Mesodermal cell (in vitro differentiated cells): Measurements from ENCODE around the gene MEN1.
A peak's percentile ranks its signal among the peaks of the same experiment; 100 is the strongest.

ENCODE experiments used
- H3K27ac ChIP-seq: 2 replicates; pipeline ENCODE4 v1.7.0; 2013; ENCODE audit warnings: mild to moderate bottlenecking, low read depth, low read length, moderate library complexity; ENCODE audit not compliant: severe bottlenecking
- H3K36me3 ChIP-seq: 2 replicates; pipeline ENCODE4 v1.7.1; 2013; ENCODE audit warnings: mild to moderate bottlenecking, low read length, moderate library complexity; ENCODE audit not compliant: control insufficient read depth, insufficient read depth
- H3K4me1 ChIP-seq: one replicate; pipeline ENCODE4 v1.7.1; 2013; ENCODE audit warnings: mild to moderate bottlenecking, low read length; ENCODE audit not compliant: insufficient read depth, control insufficient read depth, poor library complexity, severe bottlenecking
- H3K4me3 ChIP-seq: 2 replicates; pipeline ENCODE4 v1.7.0; 2013; ENCODE audit warnings: low read length, control low read depth, mild to moderate bottlenecking; ENCODE audit not compliant: insufficient read depth, poor library complexity, severe bottlenecking; ENCODE audit errors: extremely low read depth
- H3K9me3 ChIP-seq: 2 replicates; pipeline ENCODE4 v1.7.1; 2013; ENCODE audit warnings: mild to moderate bottlenecking, low read length, moderate library complexity; ENCODE audit not compliant: control insufficient read depth
- WGBS, 2 experiments: methylation state at CpG; one replicate each; pipeline ENCODE4 v1.1.5; 2013; ENCODE audit warnings: missing lambda C conversion rate in 2 of 2; ENCODE audit not compliant: insufficient coverage in 2 of 2; 5-methylcytosine and 5-hydroxymethylcytosine counted together

Gene MEN1

DNA sequence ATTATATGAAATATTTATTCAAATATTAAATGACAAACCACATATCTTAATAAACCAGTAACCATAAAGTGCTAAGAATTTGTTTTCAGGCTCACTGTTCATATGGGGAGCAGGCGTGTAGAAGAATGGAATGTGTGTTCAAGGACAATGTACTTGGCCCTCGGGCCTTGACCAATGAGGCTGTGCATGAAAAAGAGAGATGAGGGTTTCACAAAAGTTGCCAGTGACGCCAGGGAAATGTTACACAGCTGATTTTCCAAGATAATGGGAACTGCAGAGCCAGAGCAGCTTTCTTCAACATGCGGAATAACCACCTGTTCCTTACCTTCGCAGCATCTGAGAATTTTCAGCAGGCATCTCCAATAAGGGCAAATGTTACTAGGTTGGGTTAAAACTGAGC, 36.2 kb downstream of the MEN1 start:
- no peak overlapping the region for H3K27ac ChIP-seq
- H3K36me3 ChIP-seq, result peaks cover 83% of the 10 kb centered on the region
- H3K9me3 ChIP-seq, result no peaks in the 10 kb centered on the region
- WGBS, 2 experiments, result 95 to 100% methylated on average over 5 of the region's 5 CpGs
- H3K4me1 ChIP-seq, result peaks cover 15% of the 10 kb centered on the region
- no peak overlapping the region for H3K4me3 ChIP-seq

- peaks cover 16% of the 10 kb centered on the region for H3K4me1 ChIP-seq
- no peaks in the 10 kb centered on the region for H3K9me3 ChIP-seq
- H3K36me3 ChIP-seq, result peaks cover 100% of the 10 kb centered on the region
- WGBS, 2 experiments, result 83% methylated on average over 1 of the region's 3 CpGs; no CpG with 5 or more reads in 1 of the 2 experiments
- H3K27ac ChIP-seq, result no peak overlapping the region
- H3K4me3 ChIP-seq, result no peak overlapping the region
Observed at GRCh38 chr11:64772303-64773018, 37.9 kb downstream of the MEN1 start.

- H3K27ac ChIP-seq, result no peak overlapping the region
- WGBS, 2 experiments, result no CpG with 5 or more reads among the region's 2 CpGs
- no peak overlapping the region for H3K4me3 ChIP-seq
- H3K4me1 ChIP-seq, result peaks cover 21% of the 10 kb centered on the region
- no peaks in the 10 kb centered on the region for H3K9me3 ChIP-seq
- H3K36me3 ChIP-seq, result peaks cover 100% of the 10 kb centered on the region
Observed at GRCh38 chr11:64771861-64772260, 38.5 kb downstream of the MEN1 start.

- H3K4me1 ChIP-seq, result peaks cover 24% of the 10 kb centered on the region
- WGBS, 2 experiments, result 97 to 100% methylated on average over 7 of the region's 12 CpGs
- H3K27ac ChIP-seq, result no peak overlapping the region
- no peaks in the 10 kb centered on the region for H3K9me3 ChIP-seq
- H3K4me3 ChIP-seq, result no peak overlapping the region
- peaks cover 97% of the 10 kb centered on the region for H3K36me3 ChIP-seq
Observed at GRCh38 chr11:64770120-64770519, 40.2 kb downstream of the MEN1 start.

DNA sequence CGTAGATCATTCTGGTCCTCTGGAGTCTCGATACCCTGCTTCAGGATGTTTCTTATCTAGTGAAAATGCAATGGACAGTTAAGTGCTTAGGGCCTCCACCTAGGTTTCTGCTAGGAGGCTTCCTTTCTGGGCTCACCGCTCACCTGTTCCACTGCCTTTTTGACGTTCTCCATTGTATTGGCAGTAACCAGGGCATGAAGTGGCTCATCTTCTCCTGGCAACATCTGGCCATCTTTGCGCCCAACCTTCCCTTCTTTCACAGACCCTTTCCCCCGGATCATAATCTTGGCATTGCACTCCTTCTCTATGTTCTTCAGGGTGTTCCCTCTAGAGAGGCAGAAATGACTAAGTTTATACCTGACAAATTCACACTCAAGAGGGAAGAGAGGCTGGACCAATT, 41.1 kb downstream of the MEN1 start:
- Histone ChIP-seq H3K4me1 (peaks cover 31% of the 10 kb centered on the region), H3K4me3 (no peak overlapping the region), H3K36me3 (peaks cover 97% of the 10 kb centered on the region), H3K9me3 (no peaks in the 10 kb centered on the region), H3K27ac (no peak overlapping the region)
- WGBS, 2 experiments, result 98% methylated on average over 5 to 6 of the region's 6 CpGs

GRCh38 chr11:64768300-64768694, 42.1 kb downstream of the MEN1 start:
- Histone ChIP-seq H3K27ac (no peak overlapping the region), H3K4me1 (peaks cover 37% of the 10 kb centered on the region), H3K4me3 (no peak overlapping the region), H3K36me3 (peaks cover 97% of the 10 kb centered on the region), H3K9me3 (no peaks in the 10 kb centered on the region)
- 94 to 96% methylated on average over 5 to 6 of the region's 6 CpGs for WGBS, 2 experiments

DNA sequence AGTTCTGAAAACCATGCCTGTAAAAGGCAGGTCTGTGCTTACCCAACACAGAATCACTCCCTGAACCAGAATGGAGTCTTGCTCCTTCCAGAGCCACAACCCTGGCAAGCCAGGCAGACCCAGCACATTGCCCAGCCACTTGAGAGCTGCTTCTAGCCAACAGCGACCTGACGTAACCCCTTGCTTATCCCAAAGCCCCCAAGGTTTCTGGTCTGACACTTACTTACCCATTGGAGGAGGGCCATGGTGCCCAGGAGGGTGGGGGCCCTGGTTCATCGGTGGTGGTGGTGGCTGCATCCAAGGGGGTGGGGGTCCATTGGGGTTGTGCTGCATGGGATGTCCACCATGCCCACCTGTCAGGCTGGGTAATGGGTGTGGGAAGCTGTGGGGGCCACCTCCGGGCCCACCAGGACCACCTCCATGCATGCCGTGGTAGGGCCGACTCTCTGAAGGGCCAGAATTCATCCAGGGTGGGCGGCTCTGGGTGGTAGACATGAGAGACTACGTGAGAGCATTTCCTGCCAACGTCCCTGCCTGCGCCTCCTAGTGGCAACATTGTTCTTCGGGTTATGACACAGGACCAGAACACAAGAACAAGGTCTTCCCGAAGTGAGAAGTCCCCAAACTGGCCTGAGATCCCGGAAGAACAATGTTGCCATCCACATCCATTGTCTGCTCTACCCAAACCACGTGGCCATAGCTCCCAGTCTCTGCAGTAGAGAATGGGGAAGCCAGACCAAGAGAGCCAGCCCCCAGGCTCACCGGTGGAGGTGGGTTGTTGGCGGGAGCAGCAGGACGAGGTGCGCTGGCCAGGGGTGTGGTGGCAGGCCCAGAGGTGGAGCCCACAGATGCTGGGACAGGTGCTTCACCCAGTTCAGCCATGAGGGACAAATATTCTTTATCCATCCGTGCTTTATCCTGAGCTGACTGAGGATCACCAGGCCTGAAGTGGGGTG, 42.7 kb downstream of the MEN1 start:
- Histone ChIP-seq H3K36me3 (peaks cover 97% of the 10 kb centered on the region), H3K27ac (no peak overlapping the region), H3K9me3 (no peaks in the 10 kb centered on the region), H3K4me3 (no peak overlapping the region), H3K4me1 (peaks cover 39% of the 10 kb centered on the region)
- 73 to 74% methylated on average over 14 to 15 of the region's 19 CpGs for WGBS, 2 experiments

- Histone ChIP-seq H3K36me3 (peaks cover 97% of the 10 kb centered on the region), H3K27ac (no peak overlapping the region), H3K4me1 (peaks cover 41% of the 10 kb centered on the region), H3K4me3 (no peak overlapping the region), H3K9me3 (no peaks in the 10 kb centered on the region)
- WGBS, 2 experiments, result 97 to 100% methylated on average over 4 to 5 of the region's 11 CpGs
Observed at GRCh38 chr11:64766881-64767280, 43.5 kb downstream of the MEN1 start.

- H3K36me3 ChIP-seq, result peaks cover 89% of the 10 kb centered on the region
- 96 to 99% methylated on average over 14 to 28 of the region's 42 CpGs for WGBS, 2 experiments
Observed at GRCh38 chr11:64765851-64766665, 44.3 kb downstream of the MEN1 start.

DNA sequence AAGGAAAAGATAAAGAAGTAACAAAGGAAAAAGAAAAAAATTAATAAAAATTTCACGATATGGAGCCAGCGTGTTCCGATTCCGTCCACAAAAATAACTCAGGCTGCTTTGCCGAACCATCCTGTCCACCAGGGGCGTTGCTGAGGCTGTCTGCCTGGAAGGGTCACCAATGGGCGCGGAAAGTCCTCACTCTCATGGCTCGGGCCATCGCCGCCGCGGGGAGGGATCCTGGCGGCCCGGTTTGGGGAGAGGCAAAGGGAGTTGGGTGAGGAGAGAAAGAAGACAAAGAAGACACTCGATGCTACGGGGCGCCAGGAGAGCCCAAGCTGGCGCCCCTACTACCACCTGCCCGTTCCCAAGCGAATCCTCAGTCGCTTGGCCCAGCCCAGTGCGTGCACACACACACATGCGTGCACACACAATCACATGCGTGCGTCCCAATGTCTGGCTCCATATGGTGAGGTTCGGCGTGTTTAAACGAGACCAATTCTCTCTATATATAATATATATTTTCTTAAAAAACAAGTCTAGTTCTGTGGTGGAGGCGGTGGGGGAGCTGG, 45.0 kb downstream of the MEN1 start:
- Histone ChIP-seq H3K9me3 (no peaks in the 10 kb centered on the region), H3K4me1 (peaks cover 44% of the 10 kb centered on the region), H3K4me3 (no peak overlapping the region), H3K36me3 (peaks cover 82% of the 10 kb centered on the region), H3K27ac (no peak overlapping the region)
- 95 to 97% methylated on average over 15 to 23 of the region's 30 CpGs for WGBS, 2 experiments

More at GRCh38 chr11:64765851-64766665, 44.3 kb downstream of the MEN1 start:
- Histone ChIP-seq H3K9me3 (no peaks in the 10 kb centered on the region), H3K4me3 (no peak overlapping the region), H3K27ac (peak overlapping the region; percentile 29), H3K4me1 (peaks cover 41% of the 10 kb centered on the region)
